Calu3 (cell line): Measurements from ENCODE around the gene ARHGAP45. TPM values are rescaled to one million over a fixed set of nuclear protein-coding genes. Genes with fewer than 3 reads are reported as not detected.

Experiments used
- BruUV-seq: library from RNA; stranded (reverse); fragments of 400-500 nt; replicated peaks from 2 replicates; lab custom pipeline; 2021; lab: Mats Ljungman, UMichigan
- CTCF ChIA-PET: fragments of 300-600 bp; sonication (Branson Sonifier 250); formaldehyde crosslinking; loops from one replicate; lab custom pipeline; 2022; ENCODE audit warnings: antibody characterized with exemption; lab: Charles Lee
- DNase-seq: peaks from one replicate; pipeline ENCODE4 v3.0.0; 2022
- H3K27ac Mint-ChIP-seq: one replicate; pipeline ENCODE4 v1.8.0; 2022; ENCODE audit warnings: mixed read lengths; ENCODE audit not compliant: unreplicated experiment
- H3K27me3 Mint-ChIP-seq: one replicate; pipeline ENCODE4 v1.8.0; 2022; ENCODE audit warnings: mixed read lengths; ENCODE audit not compliant: unreplicated experiment
- H3K36me3 Mint-ChIP-seq: one replicate; pipeline ENCODE4 v1.8.0; 2022; ENCODE audit warnings: mild to moderate bottlenecking, moderate library complexity, mixed read lengths; ENCODE audit not compliant: insufficient read depth, unreplicated experiment
- H3K4me1 Mint-ChIP-seq: one replicate; pipeline ENCODE4 v1.8.0; 2022; ENCODE audit warnings: mild to moderate bottlenecking, low read depth, mixed read lengths; ENCODE audit not compliant: unreplicated experiment
- H3K4me3 Mint-ChIP-seq: one replicate; pipeline ENCODE4 v1.8.0; 2022; ENCODE audit warnings: mild to moderate bottlenecking, low read depth, moderate library complexity, mixed read lengths; ENCODE audit not compliant: unreplicated experiment
- H3K9me3 Mint-ChIP-seq: one replicate; pipeline ENCODE4 v1.8.0; 2022; ENCODE audit warnings: low read depth, mixed read lengths; ENCODE audit not compliant: unreplicated experiment
- intact Hi-C: fragments of 100-400 bp; cut with micrococcal nuclease; formaldehyde crosslinking; loops from one replicate; pipeline ENCODE4 v1.10.0; 2022; ENCODE audit not compliant: unreplicated experiment
- total RNA-seq: library from RNA; stranded (reverse); gene quantifications from 2 replicates; pipeline ENCODE4 v1.2.3, GENCODE V29; 2022
- TF ChIP-seq, protein P1 (sequence below): fragments of 200-600 bp; IDR thresholded peaks from one replicate; pipeline ENCODE4 v1.8.0; 2022; ENCODE audit warnings: antibody characterized with exemption; ENCODE audit not compliant: unreplicated experiment

ARHGAP45 gene
- total RNA-seq, 1 experiment from 2014 or later = 10.4 TPM

DNA sequence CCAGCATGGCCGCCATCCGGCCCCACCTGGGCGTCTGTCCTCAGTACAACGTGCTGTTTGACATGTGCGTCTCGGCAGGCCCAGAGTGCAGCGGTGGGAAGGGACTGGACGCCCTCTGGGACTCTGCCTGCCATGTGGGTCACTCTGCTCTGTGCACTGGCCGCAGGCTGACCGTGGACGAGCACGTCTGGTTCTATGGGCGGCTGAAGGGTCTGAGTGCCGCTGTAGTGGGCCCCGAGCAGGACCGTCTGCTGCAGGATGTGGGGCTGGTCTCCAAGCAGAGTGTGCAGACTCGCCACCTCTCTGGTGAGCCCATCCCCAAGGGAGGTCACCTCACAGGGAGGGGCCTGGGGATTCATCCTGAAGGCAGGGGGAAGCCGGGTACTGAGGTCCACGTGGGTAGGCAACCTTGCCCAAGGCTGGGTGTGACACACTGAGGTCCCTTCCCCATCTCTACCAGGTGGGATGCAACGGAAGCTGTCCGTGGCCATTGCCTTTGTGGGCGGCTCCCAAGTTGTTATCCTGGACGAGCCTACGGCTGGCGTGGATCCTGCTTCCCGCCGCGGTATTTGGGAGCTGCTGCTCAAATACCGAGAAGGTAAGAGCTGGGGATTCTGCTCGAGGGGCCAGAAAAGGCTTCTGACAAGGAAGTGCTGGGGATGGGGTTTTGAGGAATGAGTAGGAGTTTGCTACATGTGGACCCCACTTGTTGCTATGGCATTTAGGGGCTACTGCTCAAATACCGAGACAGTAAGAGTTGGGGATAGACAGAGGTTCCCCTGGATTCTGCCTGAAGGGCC, 15.8 kb upstream of the ARHGAP45 start:
- Mint-ChIP-seq H3K27ac (no peak overlapping the region), H3K36me3 (peaks cover 6% of the 10 kb centered on the region), H3K27me3 (no peaks in the 10 kb centered on the region), H3K9me3 (no peaks in the 10 kb centered on the region), H3K4me1 (no peaks in the 10 kb centered on the region), H3K4me3 (no peak overlapping the region)
- no TSS peak for BruUV-seq
- TF ChIP-seq, protein P1, sequence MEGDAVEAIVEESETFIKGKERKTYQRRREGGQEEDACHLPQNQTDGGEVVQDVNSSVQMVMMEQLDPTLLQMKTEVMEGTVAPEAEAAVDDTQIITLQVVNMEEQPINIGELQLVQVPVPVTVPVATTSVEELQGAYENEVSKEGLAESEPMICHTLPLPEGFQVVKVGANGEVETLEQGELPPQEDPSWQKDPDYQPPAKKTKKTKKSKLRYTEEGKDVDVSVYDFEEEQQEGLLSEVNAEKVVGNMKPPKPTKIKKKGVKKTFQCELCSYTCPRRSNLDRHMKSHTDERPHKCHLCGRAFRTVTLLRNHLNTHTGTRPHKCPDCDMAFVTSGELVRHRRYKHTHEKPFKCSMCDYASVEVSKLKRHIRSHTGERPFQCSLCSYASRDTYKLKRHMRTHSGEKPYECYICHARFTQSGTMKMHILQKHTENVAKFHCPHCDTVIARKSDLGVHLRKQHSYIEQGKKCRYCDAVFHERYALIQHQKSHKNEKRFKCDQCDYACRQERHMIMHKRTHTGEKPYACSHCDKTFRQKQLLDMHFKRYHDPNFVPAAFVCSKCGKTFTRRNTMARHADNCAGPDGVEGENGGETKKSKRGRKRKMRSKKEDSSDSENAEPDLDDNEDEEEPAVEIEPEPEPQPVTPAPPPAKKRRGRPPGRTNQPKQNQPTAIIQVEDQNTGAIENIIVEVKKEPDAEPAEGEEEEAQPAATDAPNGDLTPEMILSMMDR = no peak
- intact Hi-C loops = no loop called here
- DNase-seq = no peak
- CTCF ChIA-PET = no interaction called here

DNA sequence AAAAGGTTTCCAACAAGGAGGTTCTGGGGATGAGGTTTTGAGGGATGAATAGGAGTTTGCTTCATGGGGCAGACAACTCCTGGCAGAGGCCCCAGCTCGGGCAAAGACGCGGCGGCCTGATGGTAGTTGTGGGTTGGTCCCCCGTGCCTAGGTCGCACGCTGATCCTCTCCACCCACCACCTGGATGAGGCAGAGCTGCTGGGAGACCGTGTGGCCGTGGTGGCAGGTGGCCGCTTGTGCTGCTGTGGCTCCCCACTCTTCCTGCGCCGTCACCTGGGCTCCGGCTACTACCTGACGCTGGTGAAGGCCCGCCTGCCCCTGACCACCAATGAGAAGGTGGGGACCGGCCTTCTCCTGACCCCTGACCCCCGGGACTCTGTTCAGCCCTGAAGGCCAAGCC, 15.2 kb upstream of the ARHGAP45 start:
- no peak overlapping the region for H3K4me3 Mint-ChIP-seq
- no peaks in the 10 kb centered on the region for H3K4me1 Mint-ChIP-seq
- no peak overlapping the region for H3K27ac Mint-ChIP-seq
- CTCF ChIA-PET = no interaction called here
- no peaks in the 10 kb centered on the region for H3K9me3 Mint-ChIP-seq
- H3K36me3 Mint-ChIP-seq = peaks cover 10% of the 10 kb centered on the region
- intact Hi-C loops = no loop called here
- DNase-seq = no peak
- TF ChIP-seq, protein P1 = no peak
- H3K27me3 Mint-ChIP-seq = no peaks in the 10 kb centered on the region
- no TSS peak for BruUV-seq

DNA sequence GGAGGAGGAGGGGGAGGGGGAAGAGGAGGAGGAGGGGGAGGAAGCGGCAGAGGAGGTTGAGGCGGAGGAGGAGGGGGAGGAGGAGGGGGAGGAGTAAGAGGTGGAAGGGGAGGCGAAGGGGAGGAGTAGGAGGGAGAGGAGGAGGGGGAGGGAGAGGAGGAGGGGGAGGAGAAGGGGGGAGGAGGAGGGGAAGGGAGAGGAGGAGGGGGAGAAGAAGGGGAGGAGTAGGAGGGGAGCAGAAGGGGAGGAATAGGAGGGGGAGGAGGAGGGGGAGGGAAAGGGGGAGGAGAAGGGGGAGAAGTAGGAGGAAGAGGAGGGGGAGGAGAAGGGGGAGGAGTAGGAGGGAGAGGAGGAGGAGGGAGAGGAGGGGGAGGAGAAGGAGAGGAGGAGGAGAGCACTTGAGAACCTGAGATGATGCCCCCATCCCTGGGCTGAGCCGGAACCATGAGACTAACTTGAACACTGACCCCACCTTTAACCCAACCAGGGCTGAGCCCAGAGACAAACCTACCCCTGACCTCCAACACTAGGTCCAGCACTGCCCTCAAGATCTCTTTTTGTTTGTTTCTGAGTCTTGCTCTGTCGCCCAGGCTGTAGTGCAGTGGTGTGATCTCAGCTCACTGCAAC, 14.5 kb upstream of the ARHGAP45 start:
- peaks cover 13% of the 10 kb centered on the region for H3K36me3 Mint-ChIP-seq
- peaks cover 4% of the 10 kb centered on the region for H3K4me1 Mint-ChIP-seq
- no TSS peak for BruUV-seq
- CTCF ChIA-PET = no interaction called here
- no peak overlapping the region for H3K4me3 Mint-ChIP-seq
- intact Hi-C loops = no loop called here
- H3K9me3 Mint-ChIP-seq = no peaks in the 10 kb centered on the region
- TF ChIP-seq, protein P1 = no peak
- no peak for DNase-seq
- no peaks in the 10 kb centered on the region for H3K27me3 Mint-ChIP-seq
- no peak overlapping the region for H3K27ac Mint-ChIP-seq

DNA sequence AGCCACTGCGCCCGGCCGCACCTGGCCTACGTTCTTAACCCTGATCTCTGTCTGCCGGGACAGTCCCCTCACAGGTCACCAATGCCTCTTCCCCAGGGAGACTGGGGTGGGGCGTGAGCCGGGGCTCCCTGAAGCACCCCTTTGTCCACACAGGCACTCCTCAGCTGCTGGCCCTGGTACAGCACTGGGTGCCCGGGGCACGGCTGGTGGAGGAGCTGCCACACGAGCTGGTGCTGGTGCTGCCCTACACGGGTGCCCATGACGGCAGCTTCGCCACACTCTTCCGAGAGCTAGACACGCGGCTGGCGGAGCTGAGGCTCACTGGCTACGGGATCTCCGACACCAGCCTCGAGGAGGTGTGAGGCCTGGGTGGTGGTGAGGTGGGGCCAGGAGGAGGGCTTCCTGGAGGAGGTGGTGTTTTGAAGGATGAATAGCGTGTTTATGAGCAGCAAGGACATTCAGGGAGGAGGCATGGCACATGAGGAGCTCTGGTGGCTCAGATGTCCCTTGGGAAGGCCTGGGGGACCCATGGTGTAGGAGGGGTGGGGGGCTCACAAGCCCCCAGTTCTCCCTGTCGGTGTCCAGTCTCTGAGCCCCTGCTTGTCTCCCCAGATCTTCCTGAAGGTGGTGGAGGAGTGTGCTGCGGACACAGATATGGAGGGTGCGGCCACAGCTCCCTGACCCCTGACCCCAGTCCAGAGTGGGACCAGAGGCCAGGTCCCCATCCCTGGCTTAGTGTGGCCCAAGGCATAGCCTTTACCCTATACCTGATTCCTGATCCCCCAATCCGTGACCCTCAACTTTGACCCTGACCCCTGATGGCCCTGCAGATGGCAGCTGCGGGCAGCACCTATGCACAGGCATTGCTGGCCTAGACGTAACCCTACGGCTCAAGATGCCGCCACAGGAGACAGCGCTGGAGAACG, 13.5 kb upstream of the ARHGAP45 start:
- no peak overlapping the region for H3K27ac Mint-ChIP-seq
- intact Hi-C loops = no loop called here
- no peaks in the 10 kb centered on the region for H3K9me3 Mint-ChIP-seq
- H3K36me3 Mint-ChIP-seq = peaks cover 16% of the 10 kb centered on the region
- H3K27me3 Mint-ChIP-seq = no peaks in the 10 kb centered on the region
- no peak for DNase-seq
- no TSS peak for BruUV-seq
- H3K4me1 Mint-ChIP-seq = peaks cover 8% of the 10 kb centered on the region
- TF ChIP-seq, protein P1 = no peak
- H3K4me3 Mint-ChIP-seq = no peak overlapping the region
- CTCF ChIA-PET = no interaction called here
